ENCODE measurements around the gene SERPINA12.

DNA sequence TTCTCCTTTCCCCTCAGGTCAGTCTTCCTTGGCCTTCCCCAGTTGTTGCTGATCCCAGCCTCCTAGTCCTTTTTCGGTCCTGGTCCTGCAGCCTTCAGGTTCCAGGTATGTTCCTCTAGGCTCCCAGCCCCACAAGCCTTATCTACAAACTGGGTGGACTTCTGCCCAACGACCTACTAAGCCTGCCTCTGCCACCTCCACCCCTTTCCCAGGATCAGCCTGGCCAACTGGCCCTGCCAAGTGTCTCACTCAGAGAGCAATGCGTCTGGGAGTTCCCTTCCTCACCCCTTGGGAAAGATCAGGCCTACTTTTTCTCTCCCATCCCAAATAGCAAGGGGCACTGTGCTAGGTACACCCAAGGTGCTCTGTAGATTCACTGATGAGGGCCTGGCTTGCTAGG is at the start of gene SERPINA12:
- TF ChIP-seq, protein P1, sequence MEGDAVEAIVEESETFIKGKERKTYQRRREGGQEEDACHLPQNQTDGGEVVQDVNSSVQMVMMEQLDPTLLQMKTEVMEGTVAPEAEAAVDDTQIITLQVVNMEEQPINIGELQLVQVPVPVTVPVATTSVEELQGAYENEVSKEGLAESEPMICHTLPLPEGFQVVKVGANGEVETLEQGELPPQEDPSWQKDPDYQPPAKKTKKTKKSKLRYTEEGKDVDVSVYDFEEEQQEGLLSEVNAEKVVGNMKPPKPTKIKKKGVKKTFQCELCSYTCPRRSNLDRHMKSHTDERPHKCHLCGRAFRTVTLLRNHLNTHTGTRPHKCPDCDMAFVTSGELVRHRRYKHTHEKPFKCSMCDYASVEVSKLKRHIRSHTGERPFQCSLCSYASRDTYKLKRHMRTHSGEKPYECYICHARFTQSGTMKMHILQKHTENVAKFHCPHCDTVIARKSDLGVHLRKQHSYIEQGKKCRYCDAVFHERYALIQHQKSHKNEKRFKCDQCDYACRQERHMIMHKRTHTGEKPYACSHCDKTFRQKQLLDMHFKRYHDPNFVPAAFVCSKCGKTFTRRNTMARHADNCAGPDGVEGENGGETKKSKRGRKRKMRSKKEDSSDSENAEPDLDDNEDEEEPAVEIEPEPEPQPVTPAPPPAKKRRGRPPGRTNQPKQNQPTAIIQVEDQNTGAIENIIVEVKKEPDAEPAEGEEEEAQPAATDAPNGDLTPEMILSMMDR (IDR thresholded peaks at IDR 0.05; ENCODE audit: insufficient read depth, low read length): no peak
- TF ChIP-seq POLR2AphosphoS5 (IDR thresholded peaks at IDR 0.05; ENCODE audit: low read depth): no peak
- no peak for TF ChIP-seq GABPA (IDR thresholded peaks at IDR 0.05; ENCODE audit: low read depth)
- TF ChIP-seq, protein P2, sequence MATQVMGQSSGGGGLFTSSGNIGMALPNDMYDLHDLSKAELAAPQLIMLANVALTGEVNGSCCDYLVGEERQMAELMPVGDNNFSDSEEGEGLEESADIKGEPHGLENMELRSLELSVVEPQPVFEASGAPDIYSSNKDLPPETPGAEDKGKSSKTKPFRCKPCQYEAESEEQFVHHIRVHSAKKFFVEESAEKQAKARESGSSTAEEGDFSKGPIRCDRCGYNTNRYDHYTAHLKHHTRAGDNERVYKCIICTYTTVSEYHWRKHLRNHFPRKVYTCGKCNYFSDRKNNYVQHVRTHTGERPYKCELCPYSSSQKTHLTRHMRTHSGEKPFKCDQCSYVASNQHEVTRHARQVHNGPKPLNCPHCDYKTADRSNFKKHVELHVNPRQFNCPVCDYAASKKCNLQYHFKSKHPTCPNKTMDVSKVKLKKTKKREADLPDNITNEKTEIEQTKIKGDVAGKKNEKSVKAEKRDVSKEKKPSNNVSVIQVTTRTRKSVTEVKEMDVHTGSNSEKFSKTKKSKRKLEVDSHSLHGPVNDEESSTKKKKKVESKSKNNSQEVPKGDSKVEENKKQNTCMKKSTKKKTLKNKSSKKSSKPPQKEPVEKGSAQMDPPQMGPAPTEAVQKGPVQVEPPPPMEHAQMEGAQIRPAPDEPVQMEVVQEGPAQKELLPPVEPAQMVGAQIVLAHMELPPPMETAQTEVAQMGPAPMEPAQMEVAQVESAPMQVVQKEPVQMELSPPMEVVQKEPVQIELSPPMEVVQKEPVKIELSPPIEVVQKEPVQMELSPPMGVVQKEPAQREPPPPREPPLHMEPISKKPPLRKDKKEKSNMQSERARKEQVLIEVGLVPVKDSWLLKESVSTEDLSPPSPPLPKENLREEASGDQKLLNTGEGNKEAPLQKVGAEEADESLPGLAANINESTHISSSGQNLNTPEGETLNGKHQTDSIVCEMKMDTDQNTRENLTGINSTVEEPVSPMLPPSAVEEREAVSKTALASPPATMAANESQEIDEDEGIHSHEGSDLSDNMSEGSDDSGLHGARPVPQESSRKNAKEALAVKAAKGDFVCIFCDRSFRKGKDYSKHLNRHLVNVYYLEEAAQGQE (IDR thresholded peaks at IDR 0.05; ENCODE audit: insufficient replicate concordance, low read depth): no peak
- TF ChIP-seq SPI1 (IDR thresholded peaks at IDR 0.05; ENCODE audit: borderline replicate concordance, low read depth): no peak

Measured in HL-60 (cell line).